ENCODE data around the gene COG2. TPM values are rescaled to one million over a fixed set of nuclear protein-coding genes. Genes with fewer than 3 reads are reported as not detected.

Gene COG2
- total and polyA plus RNA-seq, 4 donors = 6.4 to 23.1 (median 16.0) TPM

- DNase-seq (no peak), ATAC-seq (ENCODE audit: low FRiP score) (peak; percentile 26)
- no peaks in the 10 kb centered on the region for H3K4me1 ChIP-seq (ENCODE audit: control insufficient read depth in 1 of 2, insufficient read depth in 2 of 2, low read length in 2 of 2)
- no peaks in the 10 kb centered on the region for H3K9me3 ChIP-seq (ENCODE audit: control insufficient read depth, low read length)
- intact Hi-C loops (cut with DNase I) = no loop called here
- H3K27me3 ChIP-seq (ENCODE audit: control insufficient read depth in 1 of 2, insufficient read depth in 2 of 2, low read length in 1 of 2) = no peaks in the 10 kb centered on the region
- no peak overlapping the region for H3K27ac ChIP-seq (ENCODE audit: low read depth in 1 of 2, low read length in 2 of 2)
- WGBS, 2 donors = 86 to 87% methylated on average over 16 of the region's 16 CpGs
- no peak overlapping the region for H3K4me3 ChIP-seq (ENCODE audit: low read length in 2 of 2)
- no peaks in the 10 kb centered on the region for H3K36me3 ChIP-seq (ENCODE audit: control insufficient read depth in 1 of 2, insufficient read depth in 2 of 2, low read length in 1 of 2)
These were observed 66.6 kb downstream of the COG2 start for GRCh38 chr1:230708631-230709580.

GRCh38 chr1:230709619-230710542, 67.6 kb downstream of the COG2 start:
- H3K4me3 ChIP-seq (ENCODE audit: low read length in 2 of 2) = no peak overlapping the region
- 89 to 90% methylated on average over 18 of the region's 18 CpGs for WGBS, 2 donors
- intact Hi-C loops (cut with DNase I) = no loop called here
- H3K27ac ChIP-seq (ENCODE audit: low read depth in 1 of 2, low read length in 2 of 2) = no peak overlapping the region
- no peak for DNase-seq
- H3K9me3 ChIP-seq (ENCODE audit: control insufficient read depth, low read length) = no peaks in the 10 kb centered on the region
- ATAC-seq (ENCODE audit: low FRiP score) = no peak
- H3K27me3 ChIP-seq (ENCODE audit: control insufficient read depth in 1 of 2, insufficient read depth in 2 of 2, low read length in 1 of 2) = no peaks in the 10 kb centered on the region
- H3K36me3 ChIP-seq (ENCODE audit: control insufficient read depth in 1 of 2, insufficient read depth in 2 of 2, low read length in 1 of 2) = no peaks in the 10 kb centered on the region
- H3K4me1 ChIP-seq (ENCODE audit: control insufficient read depth in 1 of 2, insufficient read depth in 2 of 2, low read length in 2 of 2) = no peaks in the 10 kb centered on the region

DNA sequence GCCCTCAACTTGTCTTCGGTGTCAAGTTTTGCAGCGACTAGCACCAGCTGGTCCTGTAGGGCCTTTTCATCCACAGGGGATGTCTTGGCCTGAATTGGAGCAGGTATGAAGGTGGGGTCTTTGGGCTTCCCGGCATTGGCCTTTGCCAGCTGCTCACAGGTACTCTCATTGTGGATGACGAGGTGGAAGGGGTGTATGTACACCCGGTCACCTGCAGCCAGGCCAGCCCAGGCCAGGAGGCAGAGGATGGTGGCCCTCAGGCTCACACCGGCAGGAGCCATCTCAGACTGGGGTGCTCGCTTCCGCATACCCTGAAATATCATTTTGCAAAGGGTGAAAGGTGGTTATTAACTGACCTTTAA, 68.2 kb downstream of the COG2 start:
- Histone ChIP-seq H3K9me3 (ENCODE audit: control insufficient read depth, low read length) (no peaks in the 10 kb centered on the region), H3K4me3 (ENCODE audit: low read length in 2 of 2) (no peak overlapping the region), H3K4me1 (ENCODE audit: control insufficient read depth in 1 of 2, insufficient read depth in 2 of 2, low read length in 2 of 2) (no peaks in the 10 kb centered on the region), H3K27ac (ENCODE audit: low read depth in 1 of 2, low read length in 2 of 2) (no peak overlapping the region), H3K27me3 (ENCODE audit: control insufficient read depth in 1 of 2, insufficient read depth in 2 of 2, low read length in 1 of 2) (no peaks in the 10 kb centered on the region), H3K36me3 (ENCODE audit: control insufficient read depth in 1 of 2, insufficient read depth in 2 of 2, low read length in 1 of 2) (no peaks in the 10 kb centered on the region)
- 97% methylated on average over 8 of the region's 8 CpGs for WGBS, 2 donors
- DNase-seq = no peak
- ATAC-seq (ENCODE audit: low FRiP score) = no peak
- intact Hi-C loops (cut with DNase I) = no loop called here

DNA sequence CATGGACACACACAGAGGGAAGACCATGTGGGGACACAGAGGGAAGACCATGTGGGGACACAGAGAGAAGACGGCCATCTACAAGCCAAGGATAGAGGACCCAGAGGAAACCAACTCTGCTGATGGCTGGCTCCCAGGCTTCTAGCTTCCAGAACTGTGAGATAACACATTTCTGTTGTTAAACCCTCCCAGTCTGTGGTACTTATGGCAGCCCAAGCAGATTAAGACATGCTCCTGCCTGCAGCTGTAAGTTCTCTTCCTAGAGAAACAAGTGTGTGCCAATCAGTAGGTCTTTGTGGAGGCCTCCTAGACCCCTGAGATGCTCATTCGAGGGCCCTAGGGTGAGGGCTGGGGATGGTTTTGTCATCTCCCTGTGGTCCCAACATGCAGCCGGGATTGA, 69.0 kb downstream of the COG2 start:
- DNase-seq = no peak
- WGBS, 2 donors = 71 to 77% methylated on average over 3 of the region's 3 CpGs
- ATAC-seq (ENCODE audit: low FRiP score) = no peak
- no peaks in the 10 kb centered on the region for H3K27me3 ChIP-seq (ENCODE audit: control insufficient read depth in 1 of 2, insufficient read depth in 2 of 2, low read length in 1 of 2)
- no peak overlapping the region for H3K27ac ChIP-seq (ENCODE audit: low read depth in 1 of 2, low read length in 2 of 2)
- no peaks in the 10 kb centered on the region for H3K36me3 ChIP-seq (ENCODE audit: control insufficient read depth in 1 of 2, insufficient read depth in 2 of 2, low read length in 1 of 2)
- H3K4me3 ChIP-seq (ENCODE audit: low read length in 2 of 2) = no peak overlapping the region
- no peaks in the 10 kb centered on the region for H3K9me3 ChIP-seq (ENCODE audit: control insufficient read depth, low read length)
- H3K4me1 ChIP-seq (ENCODE audit: control insufficient read depth in 1 of 2, insufficient read depth in 2 of 2, low read length in 2 of 2) = no peaks in the 10 kb centered on the region
- intact Hi-C loops (cut with DNase I) = no loop called here

DNA sequence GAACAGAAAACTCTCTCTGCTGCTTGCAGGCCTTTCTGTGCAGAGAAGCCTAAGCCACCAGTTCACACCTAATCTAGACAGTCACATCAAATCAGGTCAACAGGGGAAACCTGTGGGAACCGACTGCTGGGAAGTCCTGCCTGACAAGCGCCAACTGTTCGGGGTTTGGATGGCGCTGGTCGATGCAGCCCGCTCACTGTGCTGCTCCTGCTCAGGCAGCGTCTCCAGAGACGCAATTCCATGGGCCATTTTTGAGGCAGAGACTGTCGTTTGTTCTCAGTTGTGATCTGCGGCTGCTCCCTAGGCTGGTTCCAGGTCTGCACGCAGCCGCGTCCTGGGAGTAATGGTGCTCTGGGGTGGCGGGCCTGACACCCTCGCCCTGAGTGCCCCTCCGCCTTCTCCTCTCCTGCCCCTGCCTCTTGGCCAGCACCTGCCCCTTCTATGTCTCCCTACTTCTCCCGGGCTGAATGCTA, 70.2 kb downstream of the COG2 start:
- no peaks in the 10 kb centered on the region for H3K27me3 ChIP-seq (ENCODE audit: control insufficient read depth in 1 of 2, insufficient read depth in 2 of 2, low read length in 1 of 2)
- no peak for DNase-seq
- no peak overlapping the region for H3K27ac ChIP-seq (ENCODE audit: low read depth in 1 of 2, low read length in 2 of 2)
- no peaks in the 10 kb centered on the region for H3K4me1 ChIP-seq (ENCODE audit: control insufficient read depth in 1 of 2, insufficient read depth in 2 of 2, low read length in 2 of 2)
- no peak overlapping the region for H3K4me3 ChIP-seq (ENCODE audit: low read length in 2 of 2)
- intact Hi-C loops (cut with DNase I) = no loop called here
- 97 to 99% methylated on average over 17 of the region's 17 CpGs for WGBS, 2 donors
- H3K9me3 ChIP-seq (ENCODE audit: control insufficient read depth, low read length) = no peaks in the 10 kb centered on the region
- no peak for ATAC-seq (ENCODE audit: low FRiP score)
- H3K36me3 ChIP-seq (ENCODE audit: control insufficient read depth in 1 of 2, insufficient read depth in 2 of 2, low read length in 1 of 2) = no peaks in the 10 kb centered on the region

- WGBS, 2 donors = 84% methylated on average over 7 of the region's 7 CpGs
- intact Hi-C loops (cut with DNase I) = no loop called here
These were observed 70.9 kb downstream of the COG2 start for GRCh38 chr1:230713138-230713537.

GRCh38 chr1:230713547-230713914, 71.2 kb downstream of the COG2 start:
- DNase-seq = no peak
- intact Hi-C loops (cut with DNase I) = no loop called here
- H3K27ac ChIP-seq (ENCODE audit: low read depth in 1 of 2, low read length in 2 of 2) = no peak overlapping the region
- H3K27me3 ChIP-seq (ENCODE audit: control insufficient read depth in 1 of 2, insufficient read depth in 2 of 2, low read length in 1 of 2) = no peaks in the 10 kb centered on the region
- H3K4me1 ChIP-seq (ENCODE audit: control insufficient read depth in 1 of 2, insufficient read depth in 2 of 2, low read length in 2 of 2) = no peaks in the 10 kb centered on the region
- no peaks in the 10 kb centered on the region for H3K9me3 ChIP-seq (ENCODE audit: control insufficient read depth, low read length)
- H3K36me3 ChIP-seq (ENCODE audit: control insufficient read depth in 1 of 2, insufficient read depth in 2 of 2, low read length in 1 of 2) = no peaks in the 10 kb centered on the region
- WGBS, 2 donors = 67 to 72% methylated on average over 8 of the region's 8 CpGs
- no peak overlapping the region for H3K4me3 ChIP-seq (ENCODE audit: low read length in 2 of 2)
- ATAC-seq (ENCODE audit: low FRiP score) = no peak

More at GRCh38 chr1:230713138-230713537, 70.9 kb downstream of the COG2 start:
- no peak for DNase-seq
- no peaks in the 10 kb centered on the region for H3K9me3 ChIP-seq (ENCODE audit: control insufficient read depth, low read length)
- H3K4me1 ChIP-seq (ENCODE audit: control insufficient read depth in 1 of 2, insufficient read depth in 2 of 2, low read length in 2 of 2) = no peaks in the 10 kb centered on the region
- ATAC-seq (ENCODE audit: low FRiP score) = no peak
- no peaks in the 10 kb centered on the region for H3K36me3 ChIP-seq (ENCODE audit: control insufficient read depth in 1 of 2, insufficient read depth in 2 of 2, low read length in 1 of 2)
- no peak overlapping the region for H3K4me3 ChIP-seq (ENCODE audit: low read length in 2 of 2)
- no peaks in the 10 kb centered on the region for H3K27me3 ChIP-seq (ENCODE audit: control insufficient read depth in 1 of 2, insufficient read depth in 2 of 2, low read length in 1 of 2)
- H3K27ac ChIP-seq (ENCODE audit: low read depth in 1 of 2, low read length in 2 of 2) = no peak overlapping the region

DNA sequence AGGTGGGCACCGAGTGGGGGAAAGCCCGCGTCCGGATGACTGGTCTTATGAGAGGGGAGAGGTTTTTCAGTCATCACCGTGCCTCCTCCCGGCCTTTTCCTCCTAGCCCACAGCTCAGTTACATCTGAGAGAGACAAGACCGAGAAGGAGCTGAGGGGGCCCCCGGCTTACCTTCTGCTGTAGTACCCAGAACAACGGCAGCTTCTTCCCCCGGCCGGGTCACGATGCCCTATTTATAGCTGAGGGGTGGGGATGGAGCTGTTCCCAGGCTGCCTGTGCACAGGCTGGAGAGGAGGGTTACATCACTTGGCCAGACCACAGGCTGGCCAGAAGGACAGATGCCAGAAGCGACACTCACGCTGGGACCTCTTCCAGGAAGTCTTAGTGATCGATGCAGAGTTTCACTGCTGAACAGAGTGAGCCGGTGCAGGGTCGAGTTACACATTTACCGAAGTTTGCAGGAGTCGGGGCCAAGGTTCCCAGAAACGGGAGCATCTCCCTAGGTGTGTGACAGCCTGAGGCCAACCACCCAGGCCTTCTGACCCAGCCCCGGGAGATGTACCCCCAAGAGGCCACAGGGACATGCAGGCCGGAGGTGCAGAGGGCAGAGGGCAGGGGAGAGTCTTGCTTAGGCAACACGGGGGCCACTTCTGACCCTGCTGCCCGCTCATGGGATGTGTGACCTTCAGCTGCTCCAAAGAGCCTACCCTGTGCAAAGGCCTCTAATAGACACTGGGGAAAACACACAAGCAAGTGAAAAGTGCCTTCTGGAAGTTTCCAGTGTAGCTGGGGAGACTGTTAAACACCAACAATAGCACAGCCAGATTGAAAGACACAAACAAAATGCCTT, 71.9 kb downstream of the COG2 start, which contains the start of gene AGT:
Gene AGT (minus strand): TSS at position 208 of the 850 bp plus-strand sequence. CDS start 3,299 bp downstream, outside the sequence.
- 15 to 17% methylated on average over 24 of the region's 24 CpGs for WGBS, 2 donors

More for the DNA sequence above, 71.9 kb downstream of the COG2 start, which contains the start of gene AGT:
- H3K9me3 ChIP-seq (ENCODE audit: control insufficient read depth, low read length) = no peaks in the 10 kb centered on the region
- H3K36me3 ChIP-seq (ENCODE audit: control insufficient read depth in 1 of 2, insufficient read depth in 2 of 2, low read length in 1 of 2) = no peaks in the 10 kb centered on the region
- peak; percentile 92 for ATAC-seq (ENCODE audit: low FRiP score)
- no peaks in the 10 kb centered on the region for H3K27me3 ChIP-seq (ENCODE audit: control insufficient read depth in 1 of 2, insufficient read depth in 2 of 2, low read length in 1 of 2)
- intact Hi-C loops (cut with DNase I) = no loop called here
- peak; percentile 81 to 89 for DNase-seq
- H3K4me3 ChIP-seq (ENCODE audit: low read length in 2 of 2) = no peak within 1 kb of the TSS
- H3K4me1 ChIP-seq (ENCODE audit: control insufficient read depth in 1 of 2, insufficient read depth in 2 of 2, low read length in 2 of 2) = no peaks in the 10 kb centered on the region
- no peak within 1 kb of the TSS for H3K27ac ChIP-seq (ENCODE audit: low read depth in 1 of 2, low read length in 2 of 2)

All from aorta (tissue), 5 donors.